SW 1271 (cell line): Measurements from ENCODE around the gene OCA2.
"Not testable (repeated sequence)": the region's sequence is repeated elsewhere in the genome, so short reads cannot be mapped to it uniquely, and the experiment has no call there.

Source experiments
- DNase-seq, 2 experiments: peaks; one replicate each; lab custom pipeline; 2025; lab: John Stamatoyannopoulos, UW

The OCA2 gene

GRCh38 chr15:27770769-27771554 lies 328.2 kb downstream of the OCA2 start:
- DNase-seq: no peak

GRCh38 chr15:27770086-27770607 lies 329.0 kb downstream of the OCA2 start:
- DNase-seq: no peak

GRCh38 chr15:27769652-27770051 lies 329.5 kb downstream of the OCA2 start:
- DNase-seq: no peak

- DNase-seq: no peak
Measured at GRCh38 chr15:27768732-27769475, 330.2 kb downstream of the OCA2 start.

- DNase-seq: no peak
Measured at GRCh38 chr15:27767918-27768640, 331.0 kb downstream of the OCA2 start.

GRCh38 chr15:27767430-27767829 lies 331.7 kb downstream of the OCA2 start:
- DNase-seq: not testable (repeated sequence)

- DNase-seq: no peak
Measured at GRCh38 chr15:27764339-27764738, 334.8 kb downstream of the OCA2 start.

- DNase-seq: no peak
Measured at GRCh38 chr15:27763514-27763913, 335.6 kb downstream of the OCA2 start.

GRCh38 chr15:27762471-27762870 lies 336.6 kb downstream of the OCA2 start:
- no peak for DNase-seq

GRCh38 chr15:27757052-27757451 lies 342.1 kb downstream of the OCA2 start:
- no peak for DNase-seq

GRCh38 chr15:27752691-27753090 lies 346.4 kb downstream of the OCA2 start:
- DNase-seq: no peak

GRCh38 chr15:27747997-27748396 lies 351.1 kb downstream of the OCA2 start:
- DNase-seq: no peak

- no peak for DNase-seq
Measured at GRCh38 chr15:27746401-27746955, 352.6 kb downstream of the OCA2 start.

GRCh38 chr15:27744641-27745040 lies 354.5 kb downstream of the OCA2 start:
- DNase-seq: no peak

- DNase-seq: no peak
Measured at GRCh38 chr15:27743638-27744037, 355.5 kb downstream of the OCA2 start.

GRCh38 chr15:27742751-27743477 lies 356.2 kb downstream of the OCA2 start:
- no peak for DNase-seq

- DNase-seq: no peak
Measured at GRCh38 chr15:27741226-27741860, 357.8 kb downstream of the OCA2 start.

- no peak for DNase-seq
Measured at GRCh38 chr15:27734785-27735495, 364.2 kb downstream of the OCA2 start.

GRCh38 chr15:27731776-27732175 lies 367.3 kb downstream of the OCA2 start:
- DNase-seq: no peak

GRCh38 chr15:27730868-27731267 lies 368.2 kb downstream of the OCA2 start:
- DNase-seq: peak in 1 of 2 experiments; percentile 1
